Osteocyte (in vitro differentiated cells): ENCODE data around the gene UCKL1. TPM values are rescaled to one million over a fixed set of nuclear protein-coding genes. Genes with fewer than 3 reads are reported as not detected.

Experiments
- DNase-seq: peaks from one replicate; pipeline ENCODE4 v3.0.0; 2021; ENCODE audit warnings: mixed read lengths; ENCODE audit not compliant: unreplicated experiment; ENCODE audit errors: extremely low spot score
- H3K27ac Mint-ChIP-seq: one replicate; pipeline ENCODE4 v1.8.0; 2021; ENCODE audit warnings: mild to moderate bottlenecking, mixed read lengths; ENCODE audit not compliant: unreplicated experiment
- H3K27me3 Mint-ChIP-seq: one replicate; pipeline ENCODE4 v1.8.0; 2021; ENCODE audit warnings: mixed read lengths; ENCODE audit not compliant: unreplicated experiment
- H3K36me3 Mint-ChIP-seq: one replicate; pipeline ENCODE4 v1.8.0; 2021; ENCODE audit warnings: mixed read lengths; ENCODE audit not compliant: unreplicated experiment
- H3K4me1 Mint-ChIP-seq: one replicate; pipeline ENCODE4 v1.8.0; 2021; ENCODE audit warnings: mixed read lengths; ENCODE audit not compliant: unreplicated experiment
- H3K4me3 Mint-ChIP-seq: one replicate; pipeline ENCODE4 v1.8.0; 2021; ENCODE audit warnings: mild to moderate bottlenecking, moderate library complexity, mixed read lengths; ENCODE audit not compliant: unreplicated experiment
- H3K9me3 Mint-ChIP-seq: one replicate; pipeline ENCODE4 v1.8.0; 2021; ENCODE audit warnings: mixed read lengths; ENCODE audit not compliant: unreplicated experiment
- CTCF ChIP-seq: fragments of 200-600 bp; sonication (generic); IDR thresholded peaks from 2 replicates; pipeline ENCODE4 v1.5.0; 2021; ENCODE audit warnings: antibody characterized with exemption, mild to moderate bottlenecking, moderate library complexity
- total RNA-seq: library from RNA; stranded (reverse); gene quantifications from 2 replicates; pipeline ENCODE4 v1.2.1, GENCODE V29; 2021

UCKL1 gene
- total RNA-seq, 1 donor from 2014 or later: 35.9 TPM

- no peaks in the 10 kb centered on the region for H3K36me3 Mint-ChIP-seq
- H3K27ac Mint-ChIP-seq: no peak overlapping the region
- no peak for DNase-seq
- H3K4me1 Mint-ChIP-seq: peaks cover 55% of the 10 kb centered on the region
- no peaks in the 10 kb centered on the region for H3K27me3 Mint-ChIP-seq
- H3K9me3 Mint-ChIP-seq: no peaks in the 10 kb centered on the region
- H3K4me3 Mint-ChIP-seq: no peak overlapping the region
- no peak for TF ChIP-seq CTCF
These were observed 5.4 kb downstream of the UCKL1 start for GRCh38 chr20:63950701-63951397.

GRCh38 chr20:63947638-63948456 is 8.4 kb downstream of the UCKL1 start:
- Mint-ChIP-seq H3K27ac (peak overlapping the region; percentile 47), H3K36me3 (no peaks in the 10 kb centered on the region), H3K4me1 (peaks cover 33% of the 10 kb centered on the region), H3K27me3 (no peaks in the 10 kb centered on the region), H3K9me3 (no peaks in the 10 kb centered on the region), H3K4me3 (no peak overlapping the region)
- DNase-seq: no peak
- no peak for TF ChIP-seq CTCF

GRCh38 chr20:63946986-63947637 is 9.1 kb downstream of the UCKL1 start:
- H3K4me3 Mint-ChIP-seq: no peak overlapping the region
- no peak for DNase-seq
- no peak for TF ChIP-seq CTCF
- peaks cover 35% of the 10 kb centered on the region for H3K4me1 Mint-ChIP-seq
- peak overlapping the region; percentile 41 for H3K27ac Mint-ChIP-seq
- no peaks in the 10 kb centered on the region for H3K36me3 Mint-ChIP-seq
- no peaks in the 10 kb centered on the region for H3K9me3 Mint-ChIP-seq
- no peaks in the 10 kb centered on the region for H3K27me3 Mint-ChIP-seq

GRCh38 chr20:63945921-63946920 is 10.0 kb downstream of the UCKL1 start:
- Mint-ChIP-seq H3K36me3 (no peaks in the 10 kb centered on the region), H3K4me3 (no peak overlapping the region), H3K9me3 (no peaks in the 10 kb centered on the region), H3K27me3 (no peaks in the 10 kb centered on the region), H3K27ac (peak overlapping the region; percentile 41), H3K4me1 (peaks cover 34% of the 10 kb centered on the region)
- no peak for DNase-seq
- no peak for TF ChIP-seq CTCF
